ENCODE results near the gene TBX18. TPM values are rescaled to one million over a fixed set of nuclear protein-coding genes. Genes with fewer than 3 reads are reported as not detected.

The TBX18 gene
- total and polyA plus RNA-seq, 2 of the 4 experiments (the other 2 are of a cell fraction), result 0.86 to 1.3 TPM

DNA sequence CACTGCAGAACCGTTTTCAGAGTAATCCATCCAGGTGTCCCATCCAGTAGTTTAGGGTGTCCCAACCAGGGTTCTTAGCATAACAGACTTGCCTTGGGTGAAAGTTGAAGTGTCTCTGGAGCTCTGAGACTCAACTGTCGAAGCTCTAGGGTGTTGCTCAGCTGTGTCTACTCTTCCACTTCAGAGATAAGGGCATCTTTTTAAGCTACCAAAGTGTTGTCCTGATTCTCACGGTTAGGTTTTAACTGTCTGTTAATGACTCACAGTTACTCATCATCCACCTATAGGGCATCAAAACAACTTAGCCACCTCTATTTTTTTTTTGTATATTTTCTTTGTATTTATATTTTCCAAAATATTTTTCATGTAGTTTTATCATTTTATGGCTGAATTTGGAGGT, 36.9 kb upstream of the TBX18 start:
- Histone ChIP-seq H3K79me1 (ENCODE audit: low read depth in 1 of 2, low read length in 2 of 2) (no peaks in the 10 kb centered on the region), H2AK5ac (ENCODE audit: low read depth, low read length) (no peak overlapping the region), H3K4me3 (ENCODE audit: insufficient read depth, low read depth, low read length) (no peak overlapping the region), H3K4me1 (ENCODE audit: control insufficient read depth, insufficient read depth, low read length) (no peaks in the 10 kb centered on the region), H3K4ac (ENCODE audit: low read depth, low read length) (no peak overlapping the region), H2BK15ac (ENCODE audit: low read depth, low read length) (no peak overlapping the region), H3K23ac (ENCODE audit: low read depth, low read length) (no peak overlapping the region), H4K8ac (ENCODE audit: low read depth in 2 of 2, low read length in 2 of 2) (no peak overlapping the region), H3K18ac (ENCODE audit: low read depth, low read length) (no peak overlapping the region), H2AK9ac (replicated peaks; ENCODE audit: low read depth, low read length, poor library complexity) (no peak overlapping the region), H3K27ac (ENCODE audit: insufficient read depth, low read length) (no peak overlapping the region), H2BK20ac (ENCODE audit: low read depth, low read length) (no peak overlapping the region), H3K27me3 (ENCODE audit: control insufficient read depth, insufficient read depth, low read length) (no peaks in the 10 kb centered on the region), H3K9ac (ENCODE audit: low read depth, low read length) (no peak overlapping the region), H3K4me2 (ENCODE audit: low read depth, low read length) (no peak overlapping the region), H3K9me3 (ENCODE audit: control insufficient read depth, insufficient read depth, low read length) (no peaks in the 10 kb centered on the region), H4K91ac (ENCODE audit: insufficient read depth, low read depth, low read length) (no peak overlapping the region), H2BK120ac (ENCODE audit: low read depth, low read length) (no peak overlapping the region), H2AFZ (replicated peaks; ENCODE audit: low read length, poor library complexity) (no peak overlapping the region), H4K20me1 (ENCODE audit: insufficient read depth, low read length) (no peaks in the 10 kb centered on the region), H2BK5ac (ENCODE audit: low read depth, low read length, poor library complexity, severe bottlenecking) (no peak overlapping the region), H3K36me3 (ENCODE audit: control insufficient read depth, insufficient read depth, low read length) (no peaks in the 10 kb centered on the region), H3K9me1 (ENCODE audit: insufficient read depth, low read length) (no peaks in the 10 kb centered on the region), H3K56ac (ENCODE audit: extremely low read depth, insufficient read depth, low read length) (no peak overlapping the region), H3K14ac (replicated peaks; ENCODE audit: low read depth, low read length) (no peak overlapping the region), H4K5ac (ENCODE audit: low read depth, low read length) (no peak overlapping the region)
- no TSS peak for BruUV-seq (replicated peaks)
- CTCF ChIA-PET, result no interaction called here
- ATAC-seq (ENCODE audit: low read depth) (no peak), DNase-seq (no peak)
- in situ Hi-C loops (cut with MboI; ENCODE audit: low sequenced_read_pairs), result no loop called here
- dilution Hi-C loops (cut with HindIII; ENCODE audit: low sequenced_read_pairs, unreplicated experiment), result no loop called here
- intact Hi-C loops (cut with micrococcal nuclease), result no loop called here
- POLR2A ChIA-PET (ENCODE audit: unreplicated experiment), result no interaction called here
- WGBS, 2 experiments (ENCODE audit: extremely low coverage in 2 of 2, insufficient read length in 1 of 2), result no CpG with 5 or more reads among the region's 3 CpGs
- TF ChIP-seq, protein P1, sequence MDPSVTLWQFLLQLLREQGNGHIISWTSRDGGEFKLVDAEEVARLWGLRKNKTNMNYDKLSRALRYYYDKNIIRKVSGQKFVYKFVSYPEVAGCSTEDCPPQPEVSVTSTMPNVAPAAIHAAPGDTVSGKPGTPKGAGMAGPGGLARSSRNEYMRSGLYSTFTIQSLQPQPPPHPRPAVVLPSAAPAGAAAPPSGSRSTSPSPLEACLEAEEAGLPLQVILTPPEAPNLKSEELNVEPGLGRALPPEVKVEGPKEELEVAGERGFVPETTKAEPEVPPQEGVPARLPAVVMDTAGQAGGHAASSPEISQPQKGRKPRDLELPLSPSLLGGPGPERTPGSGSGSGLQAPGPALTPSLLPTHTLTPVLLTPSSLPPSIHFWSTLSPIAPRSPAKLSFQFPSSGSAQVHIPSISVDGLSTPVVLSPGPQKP (IDR thresholded peaks at IDR 0.05; ENCODE audit: borderline replicate concordance, low read depth, low read length), result no peak
